SU-DHL-6 (cell line): ENCODE measurements around the gene NSUN2.

ENCODE experiments used
- H2AFZ ChIP-seq: fragments of 200-600 bp; sonication (generic); 2 replicates; pipeline ENCODE4 v1.6.1; 2014; ENCODE audit warnings: low read depth, mild to moderate bottlenecking, moderate library complexity, mixed read lengths, antibody characterized with exemption, low read length; ENCODE audit not compliant: severe bottlenecking
- H3F3A ChIP-seq: fragments of 200-600 bp; shearing (Covaris generic); 2 replicates; pipeline ENCODE4 v1.6.0; 2016; ENCODE audit warnings: antibody characterized with exemption, mild to moderate bottlenecking; ENCODE audit not compliant: insufficient read depth
- H3K27ac ChIP-seq: fragments of 200-600 bp; sonication (generic); 2 replicates; pipeline ENCODE4 v1.5.1; 2016; ENCODE audit warnings: low read depth, mild to moderate bottlenecking, low read length, moderate library complexity, mixed read lengths
- H3K27me3 ChIP-seq: fragments of 200-600 bp; sonication (generic), shearing (Covaris generic); 2 replicates; pipeline ENCODE4 v1.6.0; 2014; ENCODE audit warnings: mild to moderate bottlenecking, low read length
- H3K36me3 ChIP-seq: fragments of 200-600 bp; sonication (generic); 2 replicates; pipeline ENCODE4 v1.6.1; 2014; ENCODE audit warnings: mild to moderate bottlenecking, low read length, mixed read lengths
- H3K4me2 ChIP-seq: fragments of 300-600, 200-600 bp; shearing (Covaris generic), sonication (generic); 2 replicates; pipeline ENCODE4 v1.6.0; 2014; ENCODE audit warnings: low read length, low read depth, mild to moderate bottlenecking; ENCODE audit not compliant: poor library complexity, severe bottlenecking
- H3K4me3 ChIP-seq: fragments of 200-600 bp; sonication (generic); 2 replicates; pipeline ENCODE4 v1.5.1; 2014; ENCODE audit warnings: antibody characterized with exemption, low read length, mild to moderate bottlenecking, mixed read lengths; ENCODE audit not compliant: insufficient read depth, poor library complexity, severe bottlenecking
- H3K79me2 ChIP-seq: fragments of 200-600 bp; sonication (generic); 2 replicates; pipeline ENCODE4 v1.6.1; 2014; ENCODE audit warnings: mild to moderate bottlenecking, low read length, moderate library complexity; ENCODE audit not compliant: insufficient read depth
- H3K9ac ChIP-seq: fragments of 200-600 bp; sonication (generic); 2 replicates; pipeline ENCODE4 v1.7.0; 2014; ENCODE audit warnings: mild to moderate bottlenecking, low read length
- H3K9me2 ChIP-seq: fragments of 200-600 bp; sonication (generic); replicated peaks from 2 replicates; pipeline ENCODE4 v1.6.1; 2014; ENCODE audit warnings: low read length; ENCODE audit not compliant: insufficient read depth
- H3K9me3 ChIP-seq: fragments of 200-600 bp; sonication (generic); 2 replicates; pipeline ENCODE4 v1.6.1; 2014; ENCODE audit warnings: low read length, mixed read lengths; ENCODE audit not compliant: insufficient read depth
- H4K20me1 ChIP-seq: fragments of 200-600 bp; sonication (generic); 2 replicates; pipeline ENCODE4 v1.6.1; 2014; ENCODE audit warnings: low read depth, mild to moderate bottlenecking, antibody characterized with exemption, low read length, moderate library complexity, mixed read lengths
- CTCF ChIP-seq: fragments of 200-600 bp; sonication (generic); IDR thresholded peaks from one replicate; pipeline ENCODE4 v1.5.1; 2017; ENCODE audit warnings: antibody characterized with exemption, mild to moderate bottlenecking, low read length, moderate library complexity; ENCODE audit not compliant: insufficient read depth, poor library complexity, severe bottlenecking
- EZH2phosphoT487 ChIP-seq: fragments of 200-600 bp; sonication (generic), shearing (Covaris generic); conservative IDR thresholded peaks from 2 replicates; pipeline ENCODE4 v1.6.1; 2018; ENCODE audit warnings: mild to moderate bottlenecking, antibody characterized with exemption, low read length, moderate library complexity, mixed read lengths

NSUN2 gene

GRCh38 chr5:6585939-6586646 lies 46.8 kb downstream of the NSUN2 start:
- Histone ChIP-seq H3K4me3 (no peak overlapping the region), H3K27me3 (no peaks in the 10 kb centered on the region), H3K27ac (no peak overlapping the region), H3F3A (no peaks in the 10 kb centered on the region), H3K9me3 (no peaks in the 10 kb centered on the region), H3K4me2 (no peak overlapping the region), H4K20me1 (no peaks in the 10 kb centered on the region), H3K79me2 (no peaks in the 10 kb centered on the region), H3K36me3 (no peaks in the 10 kb centered on the region), H3K9me2 (no peaks in the 10 kb centered on the region), H3K9ac (no peak overlapping the region), H2AFZ (no peak overlapping the region)
- TF ChIP-seq EZH2phosphoT487 (no peak), CTCF (no peak)

GRCh38 chr5:6585168-6585567 lies 47.7 kb downstream of the NSUN2 start:
- Histone ChIP-seq H3K9ac (no peak overlapping the region), H3K4me3 (no peak overlapping the region), H2AFZ (no peak overlapping the region), H3K27ac (no peak overlapping the region), H3K9me2 (no peaks in the 10 kb centered on the region), H3K36me3 (no peaks in the 10 kb centered on the region), H3F3A (no peaks in the 10 kb centered on the region), H3K9me3 (no peaks in the 10 kb centered on the region), H3K4me2 (no peak overlapping the region), H3K27me3 (no peaks in the 10 kb centered on the region), H4K20me1 (no peaks in the 10 kb centered on the region), H3K79me2 (no peaks in the 10 kb centered on the region)
- no peak for TF ChIP-seq CTCF
- no peak for TF ChIP-seq EZH2phosphoT487

GRCh38 chr5:6584727-6585126 lies 48.1 kb downstream of the NSUN2 start:
- Histone ChIP-seq H3K27me3 (no peaks in the 10 kb centered on the region), H3K9me3 (no peaks in the 10 kb centered on the region), H3K9ac (no peak overlapping the region), H3K4me3 (no peak overlapping the region), H3K27ac (no peak overlapping the region), H2AFZ (no peak overlapping the region), H3K79me2 (no peaks in the 10 kb centered on the region), H4K20me1 (no peaks in the 10 kb centered on the region), H3K36me3 (no peaks in the 10 kb centered on the region), H3K4me2 (no peak overlapping the region), H3F3A (no peaks in the 10 kb centered on the region), H3K9me2 (no peaks in the 10 kb centered on the region)
- TF ChIP-seq EZH2phosphoT487 (no peak), CTCF (no peak)
